Spleen (tissue), 13 donors: Measurements from ENCODE around the gene CBY3. TPM values are rescaled to one million over a fixed set of nuclear protein-coding genes. Genes with fewer than 3 reads are reported as not detected.

ENCODE experiments used
- DNase-seq: peaks from one replicate; pipeline ENCODE4 v3.0.0-alpha.2; 2020
- H3K27ac ChIP-seq, 8 donors: fragments of 200-600 bp; sonication (generic) in 7 of 8; 1 replicate in 4 of 8; 2 replicates in 4 of 8; pipeline versions ENCODE4 v1.5.0 to v1.8.0; 2016 to 2021; ENCODE audit warnings: inconsistent platforms in 4 of 8, mild to moderate bottlenecking in 4 of 8, moderate library complexity in 1 of 8
- H3K27me3 ChIP-seq, 7 donors: fragments of 200-600 bp; sonication (generic) in 6 of 7; replicated peaks in 1 of 7; 1 replicate in 4 of 7; 2 replicates in 3 of 7; pipeline versions ENCODE4 v1.5.0 to v1.8.0; 2016 to 2021; ENCODE audit warnings: inconsistent platforms in 3 of 7, mild to moderate bottlenecking in 1 of 7
- H3K36me3 ChIP-seq, 6 donors: fragments of 200-600 bp; sonication (generic) in 5 of 6; 1 replicate in 4 of 6; 2 replicates in 2 of 6; pipeline versions ENCODE4 v1.5.0 to v1.8.0; 2016 to 2021; ENCODE audit warnings: inconsistent platforms in 2 of 6
- H3K4me1 ChIP-seq, 6 donors: fragments of 200-600 bp; sonication (generic) in 5 of 6; 1 replicate in 3 of 6; 2 replicates in 3 of 6; pipeline versions ENCODE4 v1.5.0 to v1.8.0; 2016 to 2021; ENCODE audit warnings: inconsistent platforms in 3 of 6
- H3K4me3 ChIP-seq, 8 donors: fragments of 200-600 bp; sonication (generic) in 7 of 8; 1 replicate in 4 of 8; 2 replicates in 4 of 8; pipeline versions ENCODE4 v1.5.0 to v1.8.0; 2016 to 2021; ENCODE audit warnings: inconsistent platforms in 4 of 8, mild to moderate bottlenecking in 4 of 8, moderate library complexity in 2 of 8
- H3K9me3 ChIP-seq, 8 donors: fragments of 200-600 bp; sonication (generic) in 7 of 8; 1 replicate in 4 of 8; 2 replicates in 4 of 8; pipeline versions ENCODE4 v1.5.0 to v1.8.0; 2016 to 2021; ENCODE audit warnings: inconsistent platforms in 4 of 8
- CTCF ChIP-seq, 11 experiments: fragments of 200-600 bp in 7 of 11; fragments of 450-650 bp in 4 of 11; sonication (generic) in 4 of 11; IDR thresholded peaks in 8 of 11; conservative IDR thresholded peaks in 3 of 11; 1 replicate in 7 of 11; 2 replicates in 4 of 11; pipeline versions ENCODE4 v1.4.0 to v1.8.0; 2016 to 2021; ENCODE audit warnings: antibody characterized with exemption in 11 of 11, inconsistent platforms in 4 of 11, mild to moderate bottlenecking in 1 of 11
- POLR2A ChIP-seq, 3 donors: fragments of 450-650 bp; IDR thresholded peaks; one replicate each; pipeline ENCODE4 v1.5.1; 2017; ENCODE audit warnings: antibody characterized with exemption in 3 of 3, mild to moderate bottlenecking in 1 of 3
- POLR2AphosphoS5 ChIP-seq, 3 donors: sonication (generic); formaldehyde crosslinking; IDR thresholded peaks; one replicate each; pipeline ENCODE4 v1.5.1; 2017; ENCODE audit warnings: antibody characterized with exemption in 3 of 3
- WGBS, 5 donors: extraction: QIAGEN DNeasy Blood & Tissue Kit in 3 of 5; methylation state at CpG; one replicate each; pipeline versions ENCODE4 v1.1.5 to v1.1.7; 2013 to 2018; 5-methylcytosine and 5-hydroxymethylcytosine counted together
- intact Hi-C: fragments of 100-400 bp; cut with DNase I; formaldehyde crosslinking; loops from one replicate; pipeline ENCODE4 v1.15.0; 2023; ENCODE audit warnings: low total_unique reads
- long read RNA-seq, 2 donors: transcript quantifications; one replicate each; lab custom pipeline, GENCODE V29; 2026
- polyA plus RNA-seq, 3 donors: library from polyadenylated mRNA; stranded (reverse); fragments of 200-250 nt; gene quantifications; one replicate each; pipeline ENCODE4 v1.2.1, GENCODE V29; 2013
- total RNA-seq, 7 donors: library from RNA; depleted of rRNA in 3 of 7; stranded (reverse); fragments of >200 nt in 3 of 7; fragmentation: NEBNext Ultra II Directional in 4 of 7; extraction: Animal tissue kit (Norgen Biotek cat#: 25700) in 4 of 7; gene quantifications; one replicate each; pipeline versions ENCODE4 v1.1.0 to v1.2.1, GENCODE V29; 2016 to 2021
- donor health status: healthy with polysubstance abuse.
- donor health status: DM: no; HTN: no; CAD: no; lungs with moderate emphysema.
- donor health status: DM: no; HTN: no; CAD: no.
- donor health status: Bipolar disorder and iron deficiency.
- donor health status: healthy.
- donor health status: DM: no; HTN: no; CAD: no.
- donor health status: DM: yes; HTN: yes; CAD: no.

Gene CBY3
- total RNA-seq, result 1 to 10 TPM in 1 of 7 donors, not detected in 6; 1.6 TPM
- polyA plus RNA-seq, result under 1 TPM in 1 of 3 donors, not detected in 2; 0.12 TPM
- long read RNA-seq, donor 1, result 0 reads
- long read RNA-seq, donor 2, result 0 reads

- TF ChIP-seq POLR2AphosphoS5 (IDR thresholded peaks at IDR 0.05) (no peak), CTCF (IDR thresholded peaks at IDR 0.05 in 8 of 11, conservative IDR thresholded peaks at IDR 0.05 in 3 of 11) (no peak), POLR2A (IDR thresholded peaks at IDR 0.05) (no peak)
- no peaks in the 10 kb centered on the region for H3K27me3 ChIP-seq
- peaks cover 12 to 47% (median 29%) of the 10 kb centered on the region in 6 donors for H3K4me1 ChIP-seq
- 86 to 94% (median 93%) methylated on average over 5 of the region's 5 CpGs for WGBS, 5 donors
- no peak for DNase-seq
- H3K9me3 ChIP-seq, result no peaks in the 10 kb centered on the region
- peak within 1 kb of the TSS in 3 of 8 donors; percentile 5 to 45 (median 13) for H3K27ac ChIP-seq
- no peaks in the 10 kb centered on the region for H3K36me3 ChIP-seq
- intact Hi-C loops, result no loop called here
- H3K4me3 ChIP-seq, result no peak within 1 kb of the TSS
Measured at GRCh38 chr5:179680780-179681401, at the start of gene CBY3. TSS of gene CBY3 (minus strand) at chr5:179681034. CDS start at chr5:179680918, 116 bp downstream.

- H3K4me3 ChIP-seq, result no peak overlapping the region
- no peak for DNase-seq
- H3K36me3 ChIP-seq, result peaks cover 0 to 65% (median 44%) of the 10 kb centered on the region in 6 donors
- H3K27me3 ChIP-seq, result no peaks in the 10 kb centered on the region
- intact Hi-C loops, result no loop called here
- 80 to 93% (median 86%) methylated on average over 3 of the region's 3 CpGs for WGBS, 5 donors
- no peaks in the 10 kb centered on the region for H3K9me3 ChIP-seq
- TF ChIP-seq CTCF (IDR thresholded peaks at IDR 0.05 in 8 of 11, conservative IDR thresholded peaks at IDR 0.05 in 3 of 11) (no peak), POLR2A (IDR thresholded peaks at IDR 0.05) (no peak), POLR2AphosphoS5 (IDR thresholded peaks at IDR 0.05) (no peak)
- peaks cover 23 to 74% (median 34%) of the 10 kb centered on the region in 6 donors for H3K4me1 ChIP-seq
- H3K27ac ChIP-seq, result peak overlapping the region in 2 of 8 donors; percentile 99
Measured at GRCh38 chr5:179730356-179730755, 49.5 kb upstream of the CBY3 start.

GRCh38 chr5:179729727-179730126 lies 48.9 kb upstream of the CBY3 start:
- no peaks in the 10 kb centered on the region for H3K9me3 ChIP-seq
- 70 to 92% (median 79%) methylated on average over 3 of the region's 3 CpGs for WGBS, 5 donors
- H3K36me3 ChIP-seq, result peaks cover 2 to 65% (median 50%) of the 10 kb centered on the region in 6 donors
- DNase-seq, result no peak
- H3K4me3 ChIP-seq, result no peak overlapping the region
- TF ChIP-seq POLR2A (IDR thresholded peaks at IDR 0.05), result no peak
- TF ChIP-seq POLR2AphosphoS5 (IDR thresholded peaks at IDR 0.05), result no peak
- TF ChIP-seq CTCF (IDR thresholded peaks at IDR 0.05 in 8 of 11, conservative IDR thresholded peaks at IDR 0.05 in 3 of 11), result no peak
- peak overlapping the region in 2 of 8 donors; percentile 22 to 40 for H3K27ac ChIP-seq
- H3K27me3 ChIP-seq, result no peaks in the 10 kb centered on the region
- intact Hi-C loops, result no loop called here
- peaks cover 17 to 68% (median 28%) of the 10 kb centered on the region in 6 donors for H3K4me1 ChIP-seq

- 59 to 87% (median 80%) methylated on average over 4 of the region's 4 CpGs for WGBS, 5 donors
- H3K27ac ChIP-seq, result peak overlapping the region in 3 of 8 donors; percentile 18 to 40 (median 22)
- no peak overlapping the region for H3K4me3 ChIP-seq
- peaks cover 12 to 68% (median 26%) of the 10 kb centered on the region in 6 donors for H3K4me1 ChIP-seq
- peaks cover 3 to 68% (median 54%) of the 10 kb centered on the region in 6 donors for H3K36me3 ChIP-seq
- no peaks in the 10 kb centered on the region for H3K9me3 ChIP-seq
- DNase-seq, result no peak
- intact Hi-C loops, result no loop called here
- H3K27me3 ChIP-seq, result no peaks in the 10 kb centered on the region
- no peak for TF ChIP-seq CTCF (IDR thresholded peaks at IDR 0.05 in 8 of 11, conservative IDR thresholded peaks at IDR 0.05 in 3 of 11)
- no peak for TF ChIP-seq POLR2AphosphoS5 (IDR thresholded peaks at IDR 0.05)
- TF ChIP-seq POLR2A (IDR thresholded peaks at IDR 0.05), result no peak
Measured at GRCh38 chr5:179729303-179729702, 48.5 kb upstream of the CBY3 start.
